ENCODE results near the gene CCR5.

Gene CCR5

GRCh38 chr3:46416125-46416810 lies 45.5 kb downstream of the CCR5 start:
- TF ChIP-seq CTCF (conservative IDR thresholded peaks at IDR 0.05; ENCODE audit: low read length), result no peak
- DNase-seq (ENCODE audit: low read depth), result no peak
- no peak overlapping the region for H3K4me3 ChIP-seq (ENCODE audit: low read length)

- no peak for TF ChIP-seq CTCF (conservative IDR thresholded peaks at IDR 0.05; ENCODE audit: low read length)
- H3K4me3 ChIP-seq (ENCODE audit: low read length), result no peak overlapping the region
- no peak for DNase-seq (ENCODE audit: low read depth)
Observed at GRCh38 chr3:46416811-46417510, 46.2 kb downstream of the CCR5 start.

GRCh38 chr3:46417841-46418611 lies 47.3 kb downstream of the CCR5 start:
- no peak for TF ChIP-seq CTCF (conservative IDR thresholded peaks at IDR 0.05; ENCODE audit: low read length)
- H3K4me3 ChIP-seq (ENCODE audit: low read length), result no peak overlapping the region
- DNase-seq (ENCODE audit: low read depth), result no peak

GRCh38 chr3:46419816-46420215 lies 49.1 kb downstream of the CCR5 start:
- DNase-seq (ENCODE audit: low read depth), result no peak
- TF ChIP-seq CTCF (conservative IDR thresholded peaks at IDR 0.05; ENCODE audit: low read length), result no peak
- H3K4me3 ChIP-seq (ENCODE audit: low read length), result no peak overlapping the region

- no peak for TF ChIP-seq CTCF (conservative IDR thresholded peaks at IDR 0.05; ENCODE audit: low read length)
- no peak overlapping the region for H3K4me3 ChIP-seq (ENCODE audit: low read length)
- DNase-seq (ENCODE audit: low read depth), result no peak
Observed at GRCh38 chr3:46420931-46421330, 50.2 kb downstream of the CCR5 start.

- TF ChIP-seq CTCF (conservative IDR thresholded peaks at IDR 0.05; ENCODE audit: low read length), result no peak
- H3K4me3 ChIP-seq (ENCODE audit: low read length), result no peak overlapping the region
- no peak for DNase-seq (ENCODE audit: low read depth)
Observed at GRCh38 chr3:46422617-46423016, 51.9 kb downstream of the CCR5 start.
